Endothelial cell (in vitro differentiated cells): ENCODE measurements around the gene KRT15. TPM values are rescaled to one million over a fixed set of nuclear protein-coding genes. Genes with fewer than 3 reads are reported as not detected.

ENCODE experiments used
- DNase-seq: peaks from one replicate; pipeline ENCODE4 v3.0.0; 2021; ENCODE audit warnings: low spot score
- H3K27ac Mint-ChIP-seq: one replicate; pipeline ENCODE4 v1.8.0; 2021; ENCODE audit warnings: mixed read lengths, inconsistent platforms; ENCODE audit not compliant: unreplicated experiment
- H3K27me3 Mint-ChIP-seq: one replicate; pipeline ENCODE4 v1.8.0; 2021; ENCODE audit warnings: mild to moderate bottlenecking, moderate library complexity, mixed read lengths, inconsistent platforms; ENCODE audit not compliant: unreplicated experiment
- H3K36me3 Mint-ChIP-seq: one replicate; pipeline ENCODE4 v1.8.0; 2021; ENCODE audit warnings: mild to moderate bottlenecking, low read depth, mixed read lengths, inconsistent platforms; ENCODE audit not compliant: unreplicated experiment
- H3K4me1 Mint-ChIP-seq: one replicate; pipeline ENCODE4 v1.8.0; 2021; ENCODE audit warnings: mild to moderate bottlenecking, mixed read lengths, inconsistent platforms; ENCODE audit not compliant: unreplicated experiment
- H3K4me3 Mint-ChIP-seq: one replicate; pipeline ENCODE4 v1.8.0; 2021; ENCODE audit warnings: mild to moderate bottlenecking, mixed read lengths, inconsistent platforms; ENCODE audit not compliant: unreplicated experiment
- H3K9me3 Mint-ChIP-seq: one replicate; pipeline ENCODE4 v1.8.0; 2021; ENCODE audit warnings: mixed read lengths, inconsistent platforms; ENCODE audit not compliant: unreplicated experiment
- total RNA-seq: library from RNA; stranded (reverse); fragmentation: NEBNext Ultra II Directional; extraction: Animal tissue kit (Norgen Biotek cat#: 25700); gene quantifications from one replicate; pipeline ENCODE4 v1.2.1, GENCODE V29; 2021; ENCODE audit not compliant: unreplicated experiment
- TF ChIP-seq, protein P1 (sequence below): fragments of 200-600 bp; sonication (generic); IDR thresholded peaks from one replicate; pipeline ENCODE4 v1.5.0; 2021; ENCODE audit warnings: antibody characterized with exemption; ENCODE audit not compliant: unreplicated experiment

Gene KRT15
- total RNA-seq, 1 donor from 2014 or later: not detected

DNA sequence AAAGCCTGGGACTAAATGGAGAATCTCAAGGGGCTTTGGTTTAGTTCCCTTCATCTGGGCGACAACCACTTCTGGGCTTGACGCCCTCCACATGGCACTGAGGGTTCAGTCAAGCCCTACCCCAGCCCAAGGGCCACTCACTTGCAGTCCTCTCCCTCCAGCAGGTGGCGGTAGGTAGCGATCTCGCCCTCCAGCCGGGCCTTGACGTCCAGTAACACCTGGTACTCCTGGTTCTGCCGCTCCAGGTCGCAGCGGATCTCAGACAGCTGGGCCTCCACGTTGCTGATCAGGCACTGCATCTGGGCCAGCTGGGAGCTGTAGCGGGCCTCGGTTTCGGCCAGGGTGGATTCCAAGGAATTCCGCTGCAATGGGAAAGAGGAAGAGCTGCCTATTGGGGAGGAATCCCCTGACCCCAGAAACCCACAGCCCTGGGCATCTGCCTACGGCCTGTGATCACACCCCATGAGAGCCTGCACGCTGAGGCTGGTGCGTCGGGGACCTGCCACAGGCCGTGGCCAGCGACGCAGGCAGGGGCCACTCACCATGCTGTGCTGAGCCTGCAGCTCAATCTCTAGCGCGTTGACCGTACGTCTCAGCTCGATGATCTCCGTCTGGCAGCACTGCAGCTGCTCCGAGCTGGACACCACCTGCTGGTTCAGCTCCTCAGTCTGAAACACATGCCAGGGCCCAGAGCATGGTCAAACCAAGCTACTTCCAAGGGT, 31.7 kb downstream of the KRT15 start:
- H3K4me1 Mint-ChIP-seq: peaks cover 2% of the 10 kb centered on the region
- no peaks in the 10 kb centered on the region for H3K9me3 Mint-ChIP-seq
- peak; percentile 69 for DNase-seq
- no peaks in the 10 kb centered on the region for H3K36me3 Mint-ChIP-seq
- peaks cover 6% of the 10 kb centered on the region for H3K27me3 Mint-ChIP-seq
- no peak overlapping the region for H3K4me3 Mint-ChIP-seq
- no peak overlapping the region for H3K27ac Mint-ChIP-seq
- TF ChIP-seq, protein P1, sequence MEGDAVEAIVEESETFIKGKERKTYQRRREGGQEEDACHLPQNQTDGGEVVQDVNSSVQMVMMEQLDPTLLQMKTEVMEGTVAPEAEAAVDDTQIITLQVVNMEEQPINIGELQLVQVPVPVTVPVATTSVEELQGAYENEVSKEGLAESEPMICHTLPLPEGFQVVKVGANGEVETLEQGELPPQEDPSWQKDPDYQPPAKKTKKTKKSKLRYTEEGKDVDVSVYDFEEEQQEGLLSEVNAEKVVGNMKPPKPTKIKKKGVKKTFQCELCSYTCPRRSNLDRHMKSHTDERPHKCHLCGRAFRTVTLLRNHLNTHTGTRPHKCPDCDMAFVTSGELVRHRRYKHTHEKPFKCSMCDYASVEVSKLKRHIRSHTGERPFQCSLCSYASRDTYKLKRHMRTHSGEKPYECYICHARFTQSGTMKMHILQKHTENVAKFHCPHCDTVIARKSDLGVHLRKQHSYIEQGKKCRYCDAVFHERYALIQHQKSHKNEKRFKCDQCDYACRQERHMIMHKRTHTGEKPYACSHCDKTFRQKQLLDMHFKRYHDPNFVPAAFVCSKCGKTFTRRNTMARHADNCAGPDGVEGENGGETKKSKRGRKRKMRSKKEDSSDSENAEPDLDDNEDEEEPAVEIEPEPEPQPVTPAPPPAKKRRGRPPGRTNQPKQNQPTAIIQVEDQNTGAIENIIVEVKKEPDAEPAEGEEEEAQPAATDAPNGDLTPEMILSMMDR: peak; percentile 58

DNA sequence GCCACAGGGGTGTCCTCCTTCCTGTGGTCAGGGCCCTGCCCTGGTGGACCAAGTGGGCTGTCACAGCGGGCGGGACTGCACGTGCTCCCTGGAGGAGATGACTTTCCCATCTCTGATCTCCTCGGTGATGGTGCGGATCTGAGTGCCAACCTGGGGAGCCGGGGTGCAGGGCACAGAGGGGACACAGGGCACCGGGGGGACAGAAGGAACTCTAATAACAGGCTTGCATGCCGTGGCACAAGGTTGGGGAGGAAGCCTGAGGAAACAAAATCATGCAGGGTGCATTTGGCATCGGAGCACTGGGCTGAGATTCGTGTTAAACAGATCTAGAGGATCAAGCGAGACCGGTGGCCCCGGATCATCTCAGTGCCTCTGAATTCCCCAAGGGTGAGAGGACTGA, 32.4 kb downstream of the KRT15 start:
- TF ChIP-seq, protein P1: no peak
- Mint-ChIP-seq H3K4me1 (peaks cover 2% of the 10 kb centered on the region), H3K9me3 (no peaks in the 10 kb centered on the region), H3K4me3 (no peak overlapping the region), H3K36me3 (no peaks in the 10 kb centered on the region), H3K27me3 (peaks cover 6% of the 10 kb centered on the region), H3K27ac (no peak overlapping the region)
- DNase-seq: no peak

DNA sequence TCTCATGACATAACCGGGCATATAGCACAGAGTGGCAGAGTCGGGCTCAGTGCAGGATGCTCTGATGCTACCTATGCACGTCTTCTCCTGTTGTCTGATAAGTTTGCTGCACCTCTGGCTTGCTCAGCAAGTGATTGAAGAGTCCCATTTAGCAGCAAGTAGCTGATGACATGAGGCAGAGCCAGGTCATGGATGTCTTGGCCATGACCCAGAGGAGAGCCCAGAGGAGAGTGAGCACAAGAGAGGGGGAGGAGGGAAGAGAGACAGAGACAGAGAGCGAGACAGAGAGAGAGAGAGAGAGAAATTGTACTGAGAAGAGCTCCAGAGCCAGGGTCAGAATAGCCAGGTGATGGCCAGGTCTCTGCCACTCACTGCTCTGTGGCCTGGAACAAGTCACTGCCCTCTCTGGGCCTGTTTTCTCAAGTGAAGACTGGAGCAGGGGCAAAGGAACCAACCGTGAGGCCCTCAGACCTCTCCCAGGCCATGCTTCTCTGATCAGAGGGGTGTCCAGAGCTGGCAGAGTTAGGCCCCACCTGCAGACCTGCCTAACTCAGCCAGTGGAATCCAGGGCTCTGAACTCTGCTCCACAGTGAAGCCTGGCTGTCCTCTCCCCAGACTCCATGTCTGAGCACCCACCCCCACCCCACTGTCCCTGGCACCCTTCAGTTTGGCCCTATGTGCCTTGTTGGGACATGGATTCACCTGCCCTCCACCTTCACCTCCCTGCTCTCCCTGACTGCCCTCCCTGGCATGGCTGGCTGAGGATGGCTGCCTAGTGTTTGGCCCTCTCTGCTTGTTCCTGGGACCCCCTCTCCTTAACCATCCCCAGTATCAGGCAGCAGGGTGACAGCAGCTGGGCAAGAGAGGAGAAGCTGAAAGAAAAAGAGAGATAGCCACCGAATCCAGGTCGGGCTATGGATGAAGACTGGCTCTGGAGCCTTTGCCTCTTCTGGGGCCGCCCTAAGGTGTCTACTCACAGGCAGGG, 33.5 kb downstream of the KRT15 start:
- no peaks in the 10 kb centered on the region for H3K36me3 Mint-ChIP-seq
- TF ChIP-seq, protein P1: no peak
- H3K4me1 Mint-ChIP-seq: peaks cover 2% of the 10 kb centered on the region
- no peaks in the 10 kb centered on the region for H3K9me3 Mint-ChIP-seq
- H3K27me3 Mint-ChIP-seq: peaks cover 6% of the 10 kb centered on the region
- no peak for DNase-seq
- H3K4me3 Mint-ChIP-seq: no peak overlapping the region
- H3K27ac Mint-ChIP-seq: no peak overlapping the region

DNA sequence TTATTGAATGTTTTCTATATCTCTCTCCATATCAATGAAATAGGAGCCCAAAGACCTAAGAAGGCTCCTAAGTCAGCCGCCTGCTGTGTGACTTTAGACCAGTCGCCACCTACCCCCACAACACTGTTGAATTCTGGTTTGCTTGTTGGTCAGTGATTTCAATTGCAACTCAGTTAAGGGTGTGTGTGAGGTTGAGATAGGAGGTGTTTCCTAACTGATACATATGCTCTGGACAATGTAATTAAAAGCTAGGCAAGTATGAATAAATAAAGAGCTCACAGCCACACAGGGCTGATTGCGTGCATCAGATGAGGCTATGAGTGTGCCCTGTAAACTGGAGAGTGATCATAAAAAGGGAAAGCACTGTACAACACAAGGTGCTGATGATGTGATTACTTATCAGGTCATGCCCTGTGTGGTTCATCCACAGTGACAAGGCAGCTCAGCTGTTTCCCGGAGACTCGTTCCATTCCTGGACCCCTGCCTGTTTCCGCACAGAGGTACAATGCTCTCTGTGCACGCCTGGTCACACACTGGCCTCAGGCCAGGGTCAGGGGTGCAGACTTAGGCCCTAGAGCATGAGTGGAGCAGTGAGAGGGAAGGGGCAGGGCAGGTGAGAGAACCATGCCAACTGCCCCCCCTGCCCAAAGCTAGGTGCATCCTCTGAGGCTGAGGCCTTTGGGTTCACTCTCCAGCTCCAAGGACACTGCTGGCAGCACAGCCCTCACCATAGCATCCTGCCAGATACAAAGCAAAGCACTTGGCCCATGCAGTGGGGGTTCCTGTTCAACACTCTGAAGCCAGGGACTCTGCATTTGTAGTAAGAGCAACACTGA, 34.5 kb downstream of the KRT15 start:
- Mint-ChIP-seq H3K4me3 (no peak overlapping the region), H3K27ac (peak overlapping the region; percentile 12), H3K27me3 (peaks cover 2% of the 10 kb centered on the region), H3K36me3 (no peaks in the 10 kb centered on the region), H3K4me1 (peaks cover 2% of the 10 kb centered on the region), H3K9me3 (no peaks in the 10 kb centered on the region)
- TF ChIP-seq, protein P1: no peak
- DNase-seq: no peak
